Neuronal stem cell (in vitro differentiated cells): ENCODE data around the gene KDM4C.

ENCODE experiments used
- DNase-seq: peaks from one replicate; pipeline ENCODE4 v3.0.0-alpha.2; 2013; ENCODE audit warnings: low spot score
- H2AFZ ChIP-seq: one replicate; pipeline ENCODE4 v1.6.1; 2013; ENCODE audit warnings: mild to moderate bottlenecking, low read length, inconsistent platforms
- H2AK5ac ChIP-seq: 2 replicates; pipeline ENCODE4 v1.6.1; 2013; ENCODE audit warnings: low read depth, mild to moderate bottlenecking, inconsistent platforms, low read length, moderate library complexity, mixed read lengths
- H2BK120ac ChIP-seq: 2 replicates; pipeline ENCODE4 v1.6.1; 2013; ENCODE audit warnings: low read depth, mild to moderate bottlenecking, inconsistent platforms, low read length, moderate library complexity, mixed read lengths
- H2BK12ac ChIP-seq: one replicate; pipeline ENCODE4 v1.6.1; 2013; ENCODE audit warnings: low read length, inconsistent platforms
- H2BK15ac ChIP-seq: 2 replicates; pipeline ENCODE4 v1.6.1; 2013; ENCODE audit warnings: mild to moderate bottlenecking, low read length, inconsistent platforms, mixed read lengths
- H2BK5ac ChIP-seq: one replicate; pipeline ENCODE4 v1.6.1; 2013; ENCODE audit warnings: inconsistent platforms, mild to moderate bottlenecking, low read length, moderate library complexity
- H3K14ac ChIP-seq: one replicate; pipeline ENCODE4 v1.6.1; 2013; ENCODE audit warnings: low read length, inconsistent platforms
- H3K18ac ChIP-seq: 2 replicates; pipeline ENCODE4 v1.6.1; 2013; ENCODE audit warnings: low read length, inconsistent platforms
- H3K23ac ChIP-seq: 2 replicates; pipeline ENCODE4 v1.6.1; 2013; ENCODE audit warnings: low read depth, mild to moderate bottlenecking, mixed read lengths, low read length, inconsistent platforms; ENCODE audit not compliant: poor library complexity
- H3K27ac ChIP-seq: replicated peaks from 3 replicates; pipeline ENCODE4 v1.5.1; 2013; ENCODE audit warnings: low read length, inconsistent platforms
- H3K27me3 ChIP-seq, 3 experiments: 2 replicates each; pipeline ENCODE4 v1.6.1; 2013; ENCODE audit warnings: low read length in 3 of 3, mild to moderate bottlenecking in 2 of 3, inconsistent platforms in 1 of 3, low read depth in 1 of 3, mixed read lengths in 1 of 3, moderate library complexity in 1 of 3; ENCODE audit not compliant: control insufficient read depth in 3 of 3, insufficient read depth in 3 of 3
- H3K36me3 ChIP-seq, 2 donors: replicated peaks in 1 of 2; 2 replicates each; pipeline ENCODE4 v1.6.1; 2013; ENCODE audit warnings: low read length in 2 of 2; ENCODE audit not compliant: control insufficient read depth in 2 of 2, insufficient read depth in 2 of 2
- H3K4ac ChIP-seq: 2 replicates; pipeline ENCODE4 v1.6.1; 2013; ENCODE audit warnings: inconsistent platforms, mild to moderate bottlenecking, low read length, moderate library complexity
- H3K4me1 ChIP-seq, 2 donors: 1 replicate in 1 of 2; 2 replicates in 1 of 2; pipeline ENCODE4 v1.6.1; 2013; ENCODE audit warnings: low read length in 2 of 2, low read depth in 1 of 2; ENCODE audit not compliant: control insufficient read depth in 2 of 2, insufficient read depth in 1 of 2
- H3K4me2 ChIP-seq: one replicate; pipeline ENCODE4 v1.6.1; 2013; ENCODE audit warnings: mild to moderate bottlenecking, low read length, inconsistent platforms; ENCODE audit not compliant: insufficient read depth, poor library complexity, severe bottlenecking
- H3K4me3 ChIP-seq, 2 donors: 2 replicates each; pipeline ENCODE4 v1.5.1; 2013; ENCODE audit warnings: low read length in 2 of 2, mild to moderate bottlenecking in 2 of 2, inconsistent platforms in 1 of 2, moderate library complexity in 1 of 2
- H3K79me1 ChIP-seq: one replicate; pipeline ENCODE4 v1.6.1; 2013; ENCODE audit warnings: low read depth, mild to moderate bottlenecking, inconsistent platforms, low read length, moderate library complexity
- H3K9ac ChIP-seq: one replicate; pipeline ENCODE4 v1.6.1; 2013; ENCODE audit warnings: mild to moderate bottlenecking, low read depth, low read length, inconsistent platforms; ENCODE audit not compliant: poor library complexity
- H3K9me3 ChIP-seq, 2 donors: replicated peaks in 1 of 2; 2 replicates each; pipeline versions ENCODE3 to v1.6.1; 2013; ENCODE audit warnings: low read length in 2 of 2, mild to moderate bottlenecking in 2 of 2, inconsistent platforms in 1 of 2, low read depth in 1 of 2, mixed read lengths in 1 of 2, moderate library complexity in 1 of 2; ENCODE audit not compliant: control insufficient read depth in 2 of 2, insufficient read depth in 1 of 2
- H4K8ac ChIP-seq: one replicate; pipeline ENCODE4 v1.6.1; 2013; ENCODE audit warnings: low read depth, mild to moderate bottlenecking, inconsistent platforms, low read length, moderate library complexity
- H4K91ac ChIP-seq: one replicate; pipeline ENCODE4 v1.6.1; 2013; ENCODE audit warnings: low read length, low read depth, mild to moderate bottlenecking, inconsistent platforms; ENCODE audit not compliant: poor library complexity
- WGBS, 2 donors: extraction: QIAGEN DNeasy Blood & Tissue Kit; methylation state at CpG; one replicate each; pipeline ENCODE4 v1.1.7; 2013; ENCODE audit warnings: missing lambda C conversion rate in 2 of 2, mixed read lengths in 1 of 2; ENCODE audit not compliant: insufficient read length in 2 of 2, insufficient replicate concordance in 1 of 2; ENCODE audit errors: extremely low coverage in 2 of 2; 5-methylcytosine and 5-hydroxymethylcytosine counted together

Gene KDM4C

DNA sequence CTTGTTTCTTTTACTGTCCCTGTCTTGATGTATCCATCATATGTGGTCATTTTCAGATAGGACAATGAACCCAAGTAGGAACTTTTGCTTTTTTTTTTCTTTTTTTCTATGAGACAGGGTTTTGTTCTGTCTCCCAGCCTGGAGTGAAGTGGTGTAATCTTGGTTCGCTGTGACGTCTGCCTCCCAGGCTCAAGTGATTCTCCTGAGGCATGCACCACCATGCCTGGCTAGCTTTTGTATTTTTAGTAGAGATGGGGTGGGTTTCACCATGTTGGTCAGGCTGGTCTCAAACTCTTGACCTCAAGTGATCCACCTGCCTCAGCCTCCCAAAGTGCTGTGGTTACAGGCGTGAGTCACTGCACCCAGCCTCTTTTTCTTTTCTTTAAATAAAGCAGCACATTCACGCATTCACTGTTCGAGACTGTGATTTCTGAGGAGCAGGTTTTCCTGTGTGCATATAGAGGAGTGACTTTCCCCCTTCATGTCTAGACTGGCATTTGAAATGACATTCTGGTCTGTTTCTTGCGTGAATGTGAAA lies 448.5 kb downstream of the KDM4C start:
- no peak overlapping the region for H2BK5ac ChIP-seq
- no peak overlapping the region for H2AK5ac ChIP-seq
- no peaks in the 10 kb centered on the region for H3K36me3 ChIP-seq
- H3K23ac ChIP-seq = no peak overlapping the region
- no peak overlapping the region for H2BK12ac ChIP-seq
- H3K9me3 ChIP-seq = no peaks in the 10 kb centered on the region
- no peak overlapping the region for H3K4me2 ChIP-seq
- no peak overlapping the region for H4K91ac ChIP-seq
- H2BK15ac ChIP-seq = no peak overlapping the region
- no peak overlapping the region for H3K27ac ChIP-seq
- H3K4me3 ChIP-seq = no peak overlapping the region
- H2AFZ ChIP-seq = no peak overlapping the region
- no peak overlapping the region for H3K4ac ChIP-seq
- H3K79me1 ChIP-seq = no peaks in the 10 kb centered on the region
- H3K14ac ChIP-seq = no peak overlapping the region
- no peak overlapping the region for H2BK120ac ChIP-seq
- WGBS, 2 donors = no CpG with 5 or more reads among the region's 6 CpGs
- H3K18ac ChIP-seq = no peak overlapping the region
- no peak overlapping the region for H4K8ac ChIP-seq
- peaks cover 2 to 7% of the 10 kb centered on the region in 2 donors for H3K4me1 ChIP-seq
- no peak overlapping the region for H3K9ac ChIP-seq
- peaks cover 0 to 3% (median 0%) of the 10 kb centered on the region in 3 experiments for H3K27me3 ChIP-seq
- no peak for DNase-seq

DNA sequence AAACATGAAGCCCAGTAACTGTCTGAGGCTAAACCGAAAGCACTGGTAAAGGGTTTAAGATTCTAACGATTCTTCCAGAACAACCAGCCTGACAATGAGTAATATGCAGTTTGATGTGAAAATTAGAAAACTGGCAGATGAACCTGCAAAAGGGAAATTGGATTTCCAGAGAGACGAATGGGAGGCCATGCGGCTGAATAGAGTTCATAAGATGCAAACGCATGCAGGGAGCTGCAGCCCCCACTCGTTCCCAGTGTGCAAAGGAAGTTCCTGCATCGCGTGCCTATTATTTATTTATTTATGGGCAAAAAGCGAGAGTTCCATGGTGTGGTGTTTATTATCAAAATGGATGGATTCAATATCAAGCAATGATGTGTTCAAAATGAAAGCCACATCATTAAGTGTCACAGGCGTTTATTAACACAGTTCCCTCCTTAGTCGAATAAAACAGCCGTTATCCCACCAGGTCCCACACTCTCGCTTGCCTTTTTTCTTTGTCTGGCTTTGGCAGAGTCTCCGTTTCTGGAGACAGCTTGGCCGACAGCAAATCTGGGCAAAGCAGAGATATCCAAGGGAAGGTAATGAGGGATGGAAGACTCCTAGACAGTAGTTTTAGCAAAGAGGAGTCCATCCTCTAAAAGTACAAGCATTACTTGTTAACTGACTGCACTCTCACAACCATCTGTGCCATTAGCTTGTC lies 451.4 kb downstream of the KDM4C start:
- no peak overlapping the region for H3K4me2 ChIP-seq
- no peak overlapping the region for H2BK120ac ChIP-seq
- H3K4me1 ChIP-seq = peaks cover 7 to 16% of the 10 kb centered on the region in 2 donors
- H4K91ac ChIP-seq = no peak overlapping the region
- no peak overlapping the region for H2BK12ac ChIP-seq
- H2AK5ac ChIP-seq = no peak overlapping the region
- H3K36me3 ChIP-seq = no peaks in the 10 kb centered on the region
- WGBS, 2 donors = no CpG with 5 or more reads among the region's 15 CpGs
- no peak overlapping the region for H3K23ac ChIP-seq
- H2BK5ac ChIP-seq = no peak overlapping the region
- no peak overlapping the region for H3K18ac ChIP-seq
- no peak overlapping the region for H4K8ac ChIP-seq
- no peak overlapping the region for H2AFZ ChIP-seq
- no peak overlapping the region for H3K4ac ChIP-seq
- H3K27ac ChIP-seq = no peak overlapping the region
- no peak for DNase-seq
- H3K79me1 ChIP-seq = no peaks in the 10 kb centered on the region
- no peak overlapping the region for H3K14ac ChIP-seq
- no peak overlapping the region for H3K4me3 ChIP-seq
- no peaks in the 10 kb centered on the region for H3K9me3 ChIP-seq
- peaks cover 0 to 3% (median 0%) of the 10 kb centered on the region in 3 experiments for H3K27me3 ChIP-seq
- H2BK15ac ChIP-seq = no peak overlapping the region
- no peak overlapping the region for H3K9ac ChIP-seq

DNA sequence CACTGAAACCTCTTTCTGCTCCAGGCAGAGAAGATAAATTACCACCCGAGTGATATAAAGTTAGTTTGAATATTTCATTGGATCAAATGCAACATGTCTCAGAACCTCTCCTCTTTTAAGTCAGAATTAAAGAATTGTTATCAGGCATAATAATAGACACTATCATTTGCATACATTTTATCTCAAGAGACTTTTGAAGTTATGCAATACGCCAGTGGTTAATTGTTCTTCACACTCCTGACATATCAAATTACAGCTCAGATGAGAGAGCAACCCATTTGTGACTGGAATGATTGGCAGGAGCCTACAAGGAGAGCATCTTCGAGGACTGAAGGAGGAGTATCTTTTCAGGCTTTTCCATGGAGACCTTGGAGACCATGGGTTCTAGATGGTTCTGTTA lies 452.2 kb downstream of the KDM4C start:
- no peak overlapping the region for H3K14ac ChIP-seq
- no peak overlapping the region for H3K27ac ChIP-seq
- no peaks in the 10 kb centered on the region for H3K9me3 ChIP-seq
- no peak overlapping the region for H3K18ac ChIP-seq
- H2AFZ ChIP-seq = no peak overlapping the region
- H3K9ac ChIP-seq = no peak overlapping the region
- no peak overlapping the region for H4K91ac ChIP-seq
- no peak overlapping the region for H2AK5ac ChIP-seq
- H3K4me2 ChIP-seq = no peak overlapping the region
- DNase-seq = no peak
- H2BK15ac ChIP-seq = no peak overlapping the region
- H2BK5ac ChIP-seq = no peak overlapping the region
- WGBS, 2 donors = no CpG with 5 or more reads among the region's 3 CpGs
- peaks cover 7 to 16% of the 10 kb centered on the region in 2 donors for H3K4me1 ChIP-seq
- H3K23ac ChIP-seq = no peak overlapping the region
- H3K27me3 ChIP-seq = peaks cover 0 to 3% (median 0%) of the 10 kb centered on the region in 3 experiments
- H2BK120ac ChIP-seq = no peak overlapping the region
- H3K79me1 ChIP-seq = no peaks in the 10 kb centered on the region
- no peak overlapping the region for H2BK12ac ChIP-seq
- no peak overlapping the region for H3K4me3 ChIP-seq
- no peaks in the 10 kb centered on the region for H3K36me3 ChIP-seq
- H3K4ac ChIP-seq = no peak overlapping the region
- H4K8ac ChIP-seq = no peak overlapping the region

DNA sequence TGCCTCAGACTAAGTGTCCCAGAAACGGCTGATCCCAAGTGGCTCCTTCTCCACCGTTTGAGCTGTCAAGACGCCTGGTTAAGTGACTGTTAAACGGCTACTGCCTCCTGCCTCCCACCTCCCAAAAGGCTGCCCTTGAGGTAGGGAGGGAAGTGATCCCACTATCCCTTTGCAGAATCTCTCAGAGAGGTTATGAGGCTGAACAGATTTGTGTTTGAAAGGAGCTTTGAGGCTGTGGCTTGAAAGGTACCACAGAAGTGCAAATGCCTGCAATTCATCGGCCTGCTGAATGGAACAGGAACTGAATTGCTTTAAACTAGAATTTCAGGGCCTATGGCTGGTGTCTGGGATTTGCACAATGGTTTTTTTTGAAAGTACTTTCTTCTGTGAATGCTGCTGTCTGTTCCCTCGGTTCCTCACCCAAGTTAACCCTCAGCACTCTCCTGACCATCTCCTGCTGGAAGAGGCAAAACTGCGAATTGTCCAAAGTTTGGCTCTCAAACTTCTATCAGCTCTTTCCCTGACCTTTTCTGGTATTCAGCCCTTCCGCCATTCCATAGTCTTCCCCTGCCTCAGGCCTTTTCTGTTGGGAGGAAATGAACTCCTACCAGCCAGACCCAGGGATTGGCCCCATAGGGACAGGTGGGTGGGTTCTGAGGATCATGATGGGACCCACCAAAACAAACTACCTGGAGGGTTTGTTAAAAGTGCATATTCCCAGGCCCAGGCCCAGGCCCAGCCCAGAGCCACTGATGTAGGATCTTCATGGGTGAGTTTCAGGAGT lies 453.3 kb downstream of the KDM4C start:
- no peak for DNase-seq
- Histone ChIP-seq H2AFZ (peak overlapping the region; percentile 72), H4K91ac (no peak overlapping the region), H3K79me1 (no peaks in the 10 kb centered on the region), H2BK15ac (no peak overlapping the region), H3K4ac (no peak overlapping the region), H2BK5ac (no peak overlapping the region), H3K4me2 (no peak overlapping the region), H3K9me3 (no peaks in the 10 kb centered on the region), H3K4me1 (peaks cover 7 to 16% of the 10 kb centered on the region in 2 donors), H2BK12ac (no peak overlapping the region), H3K9ac (no peak overlapping the region), H2AK5ac (no peak overlapping the region), H3K27me3 (no peaks in the 10 kb centered on the region), H3K36me3 (no peaks in the 10 kb centered on the region), H3K23ac (no peak overlapping the region), H2BK120ac (no peak overlapping the region), H3K14ac (no peak overlapping the region), H3K18ac (no peak overlapping the region), H3K27ac (no peak overlapping the region), H3K4me3 (no peak overlapping the region), H4K8ac (no peak overlapping the region)
- WGBS, 2 donors = no CpG with 5 or more reads among the region's 8 CpGs
